NCI-H460 (cell line): ENCODE measurements around the gene NUDT4B. TPM values are rescaled to one million over a fixed set of nuclear protein-coding genes. Genes with fewer than 3 reads are reported as not detected.
"Not testable (repeated sequence)": the region's sequence is repeated elsewhere in the genome, so short reads cannot be mapped to it uniquely, and the experiment has no call there.

Experiments
- DNase-seq: peaks from one replicate; pipeline ENCODE4 v3.0.0-alpha.2; 2016; ENCODE audit warnings: low read depth; ENCODE audit errors: extremely low read depth
- polyA plus RNA-seq: library from polyadenylated mRNA; depleted of rRNA; stranded (reverse); fragments of >200 nt; gene quantifications from 2 replicates; pipeline ENCODE4 v1.2.3, GENCODE V29; 2014; cell fraction: nucleus; rRNA removed
- total RNA-seq: library from RNA; depleted of rRNA; stranded (reverse); fragments of >200 nt; shearing (Covaris generic); gene quantifications from 2 replicates; pipeline ENCODE4 v1.2.3, GENCODE V29; 2014; rRNA removed

Gene NUDT4B
- total RNA-seq, result 27.7 and 40.6 TPM in 2 replicates
- polyA plus RNA-seq, result 23.4 TPM in 1 of 2 replicates, not detected in the other

GRCh38 chr1:148748563-148749334, at the start of gene NUDT4B:
NUDT4B (plus strand) TSS chr1:148748774; CDS start chr1:148748953, 179 bp downstream.
- DNase-seq, result not testable (repeated sequence)

- DNase-seq, result not testable (repeated sequence)
Measured at GRCh38 chr1:148699357-148699756, 49.2 kb upstream of the NUDT4B start.

- not testable (repeated sequence) for DNase-seq
Measured at GRCh38 chr1:148702242-148702641, 46.3 kb upstream of the NUDT4B start.

- not testable (repeated sequence) for DNase-seq
Measured at GRCh38 chr1:148703973-148704591, 44.5 kb upstream of the NUDT4B start.

GRCh38 chr1:148705316-148705948, 43.1 kb upstream of the NUDT4B start:
- DNase-seq, result not testable (repeated sequence)

- not testable (repeated sequence) for DNase-seq
Measured at GRCh38 chr1:148708779-148709333, 39.7 kb upstream of the NUDT4B start.

GRCh38 chr1:148710772-148711523, 37.6 kb upstream of the NUDT4B start:
- DNase-seq, result not testable (repeated sequence)

- not testable (repeated sequence) for DNase-seq
Measured at GRCh38 chr1:148712353-148712752, 36.2 kb upstream of the NUDT4B start.

- not testable (repeated sequence) for DNase-seq
Measured at GRCh38 chr1:148715518-148715917, 33.1 kb upstream of the NUDT4B start.

GRCh38 chr1:148716966-148717520, 31.5 kb upstream of the NUDT4B start:
- DNase-seq, result not testable (repeated sequence)

- not testable (repeated sequence) for DNase-seq
Measured at GRCh38 chr1:148720918-148721317, 27.7 kb upstream of the NUDT4B start.

GRCh38 chr1:148722758-148723157, 25.8 kb upstream of the NUDT4B start:
- not testable (repeated sequence) for DNase-seq

GRCh38 chr1:148723515-148723914, 25.1 kb upstream of the NUDT4B start:
- not testable (repeated sequence) for DNase-seq

- not testable (repeated sequence) for DNase-seq
Measured at GRCh38 chr1:148724872-148725271, 23.7 kb upstream of the NUDT4B start.

- not testable (repeated sequence) for DNase-seq
Measured at GRCh38 chr1:148727862-148728261, 20.7 kb upstream of the NUDT4B start.

- DNase-seq, result not testable (repeated sequence)
Measured at GRCh38 chr1:148729128-148729527, 19.4 kb upstream of the NUDT4B start.

- not testable (repeated sequence) for DNase-seq
Measured at GRCh38 chr1:148729541-148729940, 19.0 kb upstream of the NUDT4B start.

GRCh38 chr1:148732277-148732676, 16.3 kb upstream of the NUDT4B start:
- DNase-seq, result not testable (repeated sequence)

- DNase-seq, result not testable (repeated sequence)
Measured at GRCh38 chr1:148733585-148734310, 14.8 kb upstream of the NUDT4B start.
